Psoas muscle (tissue), 8 donors: Measurements from ENCODE around the gene FGF1. TPM values are rescaled to one million over a fixed set of nuclear protein-coding genes. Genes with fewer than 3 reads are reported as not detected.

ENCODE experiments used
- ATAC-seq, 4 donors: fragments of 200-7000 bp; cut with Tn5 transposase; one replicate each; pipeline ENCODE4 v1.9.1; 2020; ENCODE audit warnings: moderate library complexity in 3 of 4, mild to moderate bottlenecking in 2 of 4
- DNase-seq, 2 donors: peaks; one replicate each; pipeline ENCODE4 v3.0.0-alpha.2; 2020
- H3K27ac ChIP-seq: fragments of 200-600 bp; one replicate; pipeline ENCODE4 v1.8.0; 2022
- H3K27me3 ChIP-seq, 3 donors: fragments of 200-600 bp in 1 of 3; one replicate each; pipeline versions ENCODE4 v1.6.1 to v1.8.0; 2013 to 2022; ENCODE audit warnings: low read length in 2 of 3, mild to moderate bottlenecking in 2 of 3, moderate library complexity in 1 of 3; ENCODE audit not compliant: insufficient read depth in 3 of 3
- H3K36me3 ChIP-seq, 2 donors: fragments of 200-600 bp in 1 of 2; one replicate each; pipeline versions ENCODE4 v1.6.1 to v1.8.0; 2013 to 2022; ENCODE audit warnings: low read depth in 1 of 2, mild to moderate bottlenecking in 1 of 2, moderate library complexity in 1 of 2; ENCODE audit not compliant: insufficient read depth in 1 of 2
- H3K4me1 ChIP-seq: fragments of 200-600 bp; one replicate; pipeline ENCODE4 v1.8.0; 2022
- H3K4me3 ChIP-seq: fragments of 200-600 bp; one replicate; pipeline ENCODE4 v1.8.0; 2022; ENCODE audit warnings: mild to moderate bottlenecking
- H3K9me3 ChIP-seq: fragments of 200-600 bp; one replicate; pipeline ENCODE4 v1.8.0; 2022
- CTCF ChIP-seq: fragments of 200-600 bp; IDR thresholded peaks from one replicate; pipeline ENCODE4 v1.8.0; 2022; ENCODE audit warnings: antibody characterized with exemption
- WGBS, 3 donors: extraction: QIAGEN DNeasy Blood & Tissue Kit; methylation state at CpG; one replicate each; pipeline versions ENCODE4 v1.1.6 to v1.1.7; 2013; 5-methylcytosine and 5-hydroxymethylcytosine counted together
- intact Hi-C, 2 donors: fragments of 100-400 bp; cut with DNase I; formaldehyde crosslinking; loops; one replicate each; pipeline versions ENCODE4 v1.11.0 to v1.14.2; 2022
- polyA plus RNA-seq, 3 donors: library from polyadenylated mRNA; stranded (reverse); fragments of 200-250 nt; gene quantifications; one replicate each; pipeline ENCODE4 v1.2.3, GENCODE V29; 2013
- total RNA-seq, 4 donors: library from RNA; stranded (reverse); fragmentation: NEBNext Ultra II Directional in 2 of 4; extraction: Animal tissue kit (Norgen Biotek cat#: 25700) in 2 of 4; gene quantifications; one replicate each; pipeline versions ENCODE4 v1.2.1 to v1.2.4, GENCODE V29; 2021 to 2023
- donor health status: healthy with polysubstance abuse.
- donor health status: DM: no; HTN: no; CAD: no; lungs with moderate emphysema.
- donor health status: Bipolar disorder and iron deficiency.
- donor health status: healthy.
- donor health status: DM: yes; HTN: yes; CAD: no.
- donor health status: DM: no; HTN: no; CAD: no.
- donor health status: DM: no; HTN: no; CAD: no.
- donor health status: DM: yes; HTN: yes; CAD: no.

Gene FGF1
- total and polyA plus RNA-seq, 7 donors = 0.34 to 7.1 (median 1.00) TPM

- DNase-seq = no peak
- no peak overlapping the region for H3K27ac ChIP-seq
- intact Hi-C loops = no loop called here
- H3K4me1 ChIP-seq = no peaks in the 10 kb centered on the region
- WGBS, 3 donors = 79 to 87% (median 85%) methylated on average over 5 of the region's 5 CpGs
- no peaks in the 10 kb centered on the region for H3K27me3 ChIP-seq
- no peak overlapping the region for H3K4me3 ChIP-seq
- no peaks in the 10 kb centered on the region for H3K9me3 ChIP-seq
- no peak for TF ChIP-seq CTCF
- no peaks in the 10 kb centered on the region for H3K36me3 ChIP-seq
- ATAC-seq = no peak
Observed at GRCh38 chr5:142617416-142618129, 68.3 kb downstream of the FGF1 start.

GRCh38 chr5:142615948-142616347 is 69.9 kb downstream of the FGF1 start:
- no peaks in the 10 kb centered on the region for H3K36me3 ChIP-seq
- no peaks in the 10 kb centered on the region for H3K4me1 ChIP-seq
- 73 to 80% (median 75%) methylated on average over 2 of the region's 2 CpGs for WGBS, 3 donors
- H3K27me3 ChIP-seq = no peaks in the 10 kb centered on the region
- H3K4me3 ChIP-seq = no peak overlapping the region
- ATAC-seq (no peak), DNase-seq (no peak)
- intact Hi-C loops = no loop called here
- no peak for TF ChIP-seq CTCF
- H3K9me3 ChIP-seq = no peaks in the 10 kb centered on the region
- H3K27ac ChIP-seq = no peak overlapping the region

- H3K4me3 ChIP-seq = no peak overlapping the region
- DNase-seq (no peak), ATAC-seq (no peak)
- 75 to 84% (median 80%) methylated on average over 7 of the region's 7 CpGs for WGBS, 3 donors
- H3K27me3 ChIP-seq = no peaks in the 10 kb centered on the region
- no peaks in the 10 kb centered on the region for H3K36me3 ChIP-seq
- intact Hi-C loops = loop anchor here (5.0 kb wide), 4 partner anchors 43 to 273 kb away; no protein-coding TSS in a partner anchor
- no peak overlapping the region for H3K27ac ChIP-seq
- no peaks in the 10 kb centered on the region for H3K9me3 ChIP-seq
- no peaks in the 10 kb centered on the region for H3K4me1 ChIP-seq
- TF ChIP-seq CTCF = no peak
Observed at GRCh38 chr5:142614054-142614453, 71.8 kb downstream of the FGF1 start.

- Histone ChIP-seq H3K36me3 (no peaks in the 10 kb centered on the region), H3K9me3 (no peaks in the 10 kb centered on the region), H3K27ac (no peak overlapping the region), H3K27me3 (no peaks in the 10 kb centered on the region), H3K4me3 (no peak overlapping the region), H3K4me1 (no peaks in the 10 kb centered on the region)
- WGBS, 3 donors = 53 to 56% (median 55%) methylated on average over 9 of the region's 9 CpGs
- ATAC-seq (no peak), DNase-seq (no peak)
- intact Hi-C loops = loop anchor here (5.0 kb wide), 4 partner anchors 44 to 274 kb away; no protein-coding TSS in a partner anchor
- TF ChIP-seq CTCF = no peak
Observed at GRCh38 chr5:142613271-142613671, 72.6 kb downstream of the FGF1 start.
